A673 (cell line): Measurements from ENCODE around the gene TSC2. TPM values are rescaled to one million over a fixed set of nuclear protein-coding genes. Genes with fewer than 3 reads are reported as not detected.
"Not testable (repeated sequence)": the region's sequence is repeated elsewhere in the genome, so short reads cannot be mapped to it uniquely, and the experiment has no call there.

Experiments used
- BruUV-seq: library from RNA; stranded (reverse); fragments of 400-500 nt; replicated peaks from 2 replicates; lab custom pipeline; 2021; lab: Mats Ljungman, UMichigan
- CTCF ChIA-PET: fragments of 300-600 bp; sonication (Branson Sonifier 250); formaldehyde crosslinking; loops from one replicate; lab custom pipeline; 2022; ENCODE audit warnings: antibody characterized with exemption; lab: Charles Lee
- POLR2A ChIA-PET: fragments of 300-600 bp; sonication (Branson Sonifier 250); formaldehyde crosslinking; loops from one replicate; lab custom pipeline; 2022; ENCODE audit warnings: antibody characterized with exemption; ENCODE audit not compliant: low non-redundant PET; lab: Charles Lee
- DNase-seq: peaks from one replicate; pipeline ENCODE4 v3.0.0-alpha.2; 2015; ENCODE audit warnings: low spot score
- H3K27ac ChIP-seq: fragments of 200-600 bp; sonication (generic); 2 replicates; pipeline ENCODE4 v1.5.1; 2016; ENCODE audit warnings: mixed run types, low read depth, mild to moderate bottlenecking, mixed read lengths, antibody characterized with exemption, low read length; ENCODE audit not compliant: poor library complexity, severe bottlenecking
- H3K27me3 ChIP-seq: fragments of 200-600 bp; sonication (generic); replicated peaks from 2 replicates; pipeline ENCODE4 v1.6.1; 2017; ENCODE audit warnings: mixed run types, low read depth, mild to moderate bottlenecking, mixed read lengths, antibody characterized with exemption, low read length; ENCODE audit not compliant: insufficient read depth, poor library complexity
- H3K36me3 ChIP-seq: fragments of 200-600 bp; sonication (generic); 2 replicates; pipeline ENCODE4 v1.6.1; 2016; ENCODE audit warnings: mixed run types, mild to moderate bottlenecking, mixed read lengths, antibody characterized with exemption, low read length; ENCODE audit not compliant: insufficient read depth, poor library complexity, severe bottlenecking
- H3K4me1 ChIP-seq: fragments of 200-600 bp; sonication (generic); 2 replicates; pipeline ENCODE4 v1.6.1; 2017; ENCODE audit warnings: mixed run types, mild to moderate bottlenecking, mixed read lengths, antibody characterized with exemption, low read length; ENCODE audit not compliant: insufficient read depth, poor library complexity, severe bottlenecking
- H3K4me3 ChIP-seq: fragments of 200-600 bp; sonication (generic); 2 replicates; pipeline ENCODE4 v1.5.1; 2016; ENCODE audit warnings: low read depth, mixed run types, mild to moderate bottlenecking, mixed read lengths, low read length; ENCODE audit not compliant: poor library complexity, severe bottlenecking
- H3K9me3 ChIP-seq: fragments of 200-600 bp; sonication (generic); 2 replicates; pipeline ENCODE4 v1.6.1; 2016; ENCODE audit warnings: mixed run types, low read depth, mild to moderate bottlenecking, mixed read lengths, antibody characterized with exemption, low read length; ENCODE audit not compliant: poor library complexity, severe bottlenecking
- EZH2 ChIP-seq: fragments of 200-600 bp; sonication (generic); IDR thresholded peaks from 2 replicates; pipeline ENCODE4 v1.6.1; 2017; ENCODE audit warnings: borderline replicate concordance, low read depth, mild to moderate bottlenecking, mixed read lengths, antibody characterized with exemption, low read length; ENCODE audit not compliant: poor library complexity, severe bottlenecking
- intact Hi-C: fragments of 100-400 bp; cut with micrococcal nuclease; formaldehyde crosslinking; loops from one replicate; pipeline ENCODE4 v1.10.0; 2022; ENCODE audit not compliant: unreplicated experiment
- total RNA-seq: library from RNA; stranded (reverse); gene quantifications from 2 replicates; pipeline ENCODE4 v1.2.3, GENCODE V29; 2021

The TSC2 gene
- total RNA-seq, 1 experiment from 2014 or later = 125 TPM

DNA sequence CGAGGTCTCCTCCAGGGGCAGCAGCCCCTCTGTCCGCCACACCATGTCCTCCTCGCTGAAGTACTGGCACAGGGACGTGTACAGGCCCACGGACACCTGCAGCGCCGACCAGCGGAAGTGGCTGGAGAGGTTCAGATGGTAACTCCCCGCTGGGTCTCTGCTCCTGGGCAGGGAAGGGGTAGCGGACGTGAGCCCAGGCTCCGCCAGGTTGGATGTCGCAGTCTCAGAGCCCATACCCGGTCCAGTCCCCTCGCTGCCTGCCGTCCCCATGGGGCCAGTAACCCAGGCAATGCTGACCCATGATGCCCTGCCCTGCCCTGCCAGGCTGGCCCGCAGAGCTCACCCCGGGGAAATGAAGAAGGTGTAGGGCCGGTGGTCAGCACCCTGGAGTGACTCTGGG lies 54.7 kb downstream of the TSC2 start:
- POLR2A ChIA-PET = no interaction called here
- no peak overlapping the region for H3K4me3 ChIP-seq
- TF ChIP-seq EZH2 = no peak
- DNase-seq = no peak
- H3K36me3 ChIP-seq = peaks cover 2% of the 10 kb centered on the region
- H3K4me1 ChIP-seq = no peaks in the 10 kb centered on the region
- CTCF ChIA-PET = interaction anchor here (0.7 kb wide), 1 partner anchor 825 kb away, joined by 3 read pairs; no protein-coding TSS in a partner anchor
- intact Hi-C loops = no loop called here
- BruUV-seq = no TSS peak
- H3K9me3 ChIP-seq = no peaks in the 10 kb centered on the region
- no peak overlapping the region for H3K27ac ChIP-seq
- H3K27me3 ChIP-seq = no peaks in the 10 kb centered on the region

DNA sequence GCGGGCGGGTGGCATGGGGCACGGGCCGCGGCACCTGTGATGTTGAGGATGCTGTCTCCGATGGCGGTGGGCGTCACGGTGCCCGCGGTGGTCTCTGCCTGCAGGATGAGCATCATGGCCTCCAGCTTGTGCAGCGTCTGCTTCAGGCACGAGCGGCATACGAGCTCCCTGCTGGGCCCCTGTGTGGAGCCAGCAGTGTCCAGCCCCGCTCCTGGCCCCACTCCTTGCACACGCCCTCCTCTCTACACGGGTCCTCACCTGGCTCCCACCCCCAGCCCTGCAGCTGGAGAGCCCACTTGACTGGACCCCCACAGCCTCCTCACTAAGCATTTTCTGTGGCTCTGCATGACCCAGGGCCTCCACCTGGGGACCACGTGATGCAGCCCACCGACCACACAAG lies 56.7 kb downstream of the TSC2 start:
- H3K36me3 ChIP-seq, CTCF ChIA-PET, POLR2A ChIA-PET: not testable (repeated sequence)

DNA sequence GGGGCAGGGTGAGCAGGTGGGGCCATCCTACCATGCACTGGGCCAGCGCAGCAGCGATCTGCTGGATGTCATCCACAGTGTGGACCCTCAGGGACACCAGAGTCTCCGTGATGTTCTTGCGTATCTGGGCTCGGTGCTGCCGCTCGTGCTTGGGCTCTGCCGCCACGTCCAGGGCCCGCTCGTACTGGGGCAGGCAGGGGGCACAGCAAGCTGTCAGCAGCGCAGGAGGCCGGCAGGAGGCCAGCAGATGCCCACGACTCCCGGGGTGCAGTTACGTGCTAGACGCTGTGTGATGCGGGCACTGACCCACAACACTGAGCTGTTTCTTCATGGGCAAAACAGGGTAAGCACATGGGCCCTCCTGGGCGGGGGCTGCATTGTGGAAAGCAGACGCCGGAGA lies 57.5 kb downstream of the TSC2 start:
- H3K9me3 ChIP-seq, H3K27me3 ChIP-seq, H3K4me1 ChIP-seq, POLR2A ChIA-PET, H3K4me3 ChIP-seq, H3K27ac ChIP-seq, H3K36me3 ChIP-seq, intact Hi-C loops, DNase-seq, BruUV-seq: not testable (repeated sequence)
- CTCF ChIA-PET = interaction anchor here (0.6 kb wide), 1 partner anchor 36 kb away, joined by 5 read pairs; no protein-coding TSS in a partner anchor

More for the DNA sequence above, 56.7 kb downstream of the TSC2 start:
- H3K4me3 ChIP-seq, H3K9me3 ChIP-seq, H3K27ac ChIP-seq, H3K4me1 ChIP-seq, DNase-seq, intact Hi-C loops, H3K27me3 ChIP-seq, BruUV-seq: not testable (repeated sequence)

- H3K4me1 ChIP-seq, H3K27ac ChIP-seq, intact Hi-C loops, H3K27me3 ChIP-seq, H3K4me3 ChIP-seq, BruUV-seq, DNase-seq, POLR2A ChIA-PET, H3K36me3 ChIP-seq, H3K9me3 ChIP-seq: not testable (repeated sequence)
- CTCF ChIA-PET = interaction anchor here (0.6 kb wide), 1 partner anchor 36 kb away, joined by 5 read pairs; no protein-coding TSS in a partner anchor
These were observed 58.0 kb downstream of the TSC2 start for GRCh38 chr16:2105769-2106168.

DNA sequence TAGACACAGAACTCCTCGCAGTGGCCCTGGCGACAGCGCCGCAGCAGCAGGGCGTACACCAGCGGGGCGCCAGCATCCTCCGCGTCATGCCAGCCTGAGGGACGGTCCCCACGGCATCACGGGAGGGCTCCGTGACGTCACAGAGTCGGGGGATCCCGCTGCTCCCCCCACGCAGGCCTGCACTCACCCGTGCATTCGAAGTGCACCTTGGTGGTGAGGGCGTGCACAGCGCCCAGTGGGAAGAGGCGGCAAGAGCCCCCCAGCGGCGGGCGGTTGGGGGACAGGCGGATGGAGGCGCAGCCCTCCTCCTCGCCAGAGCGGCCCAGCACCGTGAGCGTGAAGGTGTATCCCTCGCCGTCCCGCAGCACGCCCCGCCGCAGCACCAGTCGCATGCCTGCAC lies 58.4 kb downstream of the TSC2 start:
- H3K36me3 ChIP-seq, DNase-seq, H3K27ac ChIP-seq, CTCF ChIA-PET, H3K4me3 ChIP-seq, BruUV-seq, POLR2A ChIA-PET, intact Hi-C loops, H3K27me3 ChIP-seq, H3K9me3 ChIP-seq, H3K4me1 ChIP-seq: not testable (repeated sequence)

DNA sequence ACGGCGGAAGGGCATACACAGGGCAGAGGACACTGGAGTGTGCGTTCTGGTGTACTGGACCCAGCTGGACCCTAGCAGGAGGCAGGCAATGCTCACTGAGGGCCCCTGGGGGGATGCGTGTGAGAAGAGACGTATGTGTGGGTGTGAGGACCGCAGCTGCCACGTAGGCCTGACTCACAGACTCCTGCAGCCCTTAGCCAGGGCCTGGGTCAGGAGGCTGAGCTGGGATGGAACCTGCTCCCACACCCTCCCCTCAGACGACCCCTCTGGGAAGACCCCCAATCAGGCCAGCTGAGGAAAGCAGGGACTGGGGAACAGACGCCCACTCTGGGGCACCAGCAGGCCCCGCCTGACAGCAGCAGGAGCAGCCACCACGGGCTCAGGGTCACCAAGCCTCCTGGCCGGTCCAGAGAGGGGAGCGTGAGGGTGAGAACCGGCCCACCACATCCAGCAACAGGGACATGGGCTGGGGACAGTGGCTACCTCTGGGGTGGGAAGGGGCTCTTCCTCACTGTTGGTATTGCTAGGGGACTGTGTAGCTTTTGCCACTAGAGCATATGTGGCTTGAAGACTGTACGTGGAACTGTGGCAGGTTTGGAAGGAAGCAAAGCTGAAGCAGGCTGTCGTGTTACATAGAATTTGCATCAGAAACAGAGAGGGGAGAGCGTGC lies 59.5 kb downstream of the TSC2 start:
- H3K4me1 ChIP-seq, H3K27ac ChIP-seq, intact Hi-C loops, H3K9me3 ChIP-seq, H3K36me3 ChIP-seq, H3K4me3 ChIP-seq, CTCF ChIA-PET, DNase-seq, POLR2A ChIA-PET, H3K27me3 ChIP-seq, BruUV-seq: not testable (repeated sequence)

DNA sequence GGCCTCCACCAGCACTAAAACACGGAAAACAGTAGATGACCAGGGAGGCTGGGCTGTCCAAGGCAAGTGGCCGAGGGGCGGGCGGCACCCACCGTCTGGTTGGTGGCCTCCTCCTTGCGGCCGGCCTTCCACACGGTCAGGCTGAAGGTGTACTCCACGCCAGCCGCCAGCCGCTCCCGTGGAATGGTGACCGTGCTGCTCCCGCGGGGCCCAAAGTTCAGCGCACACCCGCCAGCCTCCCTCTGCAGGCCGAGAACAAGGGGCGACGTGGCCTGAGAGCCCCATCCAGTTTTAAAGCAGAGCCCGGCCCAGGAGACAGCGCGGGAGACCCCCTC lies 60.0 kb downstream of the TSC2 start:
- H3K9me3 ChIP-seq, DNase-seq, H3K36me3 ChIP-seq, H3K27me3 ChIP-seq, intact Hi-C loops, CTCF ChIA-PET, POLR2A ChIA-PET, BruUV-seq, H3K4me3 ChIP-seq, H3K4me1 ChIP-seq, H3K27ac ChIP-seq: not testable (repeated sequence)
